Tibial artery (tissue), 4 donors: Measurements from ENCODE around the gene VWA3A.

Experiments used
- DNase-seq, 2 donors: peaks; one replicate each; pipeline ENCODE4 v3.0.0-alpha.2; 2019
- H3K27ac ChIP-seq, 2 donors: fragments of 200-600 bp; sonication (generic) in 1 of 2; 1 replicate in 1 of 2; 2 replicates in 1 of 2; pipeline ENCODE4 v1.5.1; 2018 to 2019; ENCODE audit warnings: mild to moderate bottlenecking in 1 of 2
- H3K27me3 ChIP-seq, 2 donors: fragments of 200-600 bp; sonication (generic) in 1 of 2; one replicate each; pipeline versions ENCODE4 v1.5.1 to v1.6.0; 2016 to 2019
- H3K36me3 ChIP-seq, 3 donors: fragments of 200-600 bp; sonication (generic) in 2 of 3; one replicate each; pipeline ENCODE4 v1.5.1; 2016 to 2019; ENCODE audit warnings: mild to moderate bottlenecking in 2 of 3
- H3K4me1 ChIP-seq, 4 donors: fragments of 200-600 bp; sonication (generic) in 2 of 4; 1 replicate in 3 of 4; 2 replicates in 1 of 4; pipeline ENCODE4 v1.5.1; 2016 to 2019
- H3K4me3 ChIP-seq, 2 donors: fragments of 200-600 bp; sonication (generic) in 1 of 2; 1 replicate in 1 of 2; 2 replicates in 1 of 2; pipeline ENCODE4 v1.5.1; 2018 to 2019; ENCODE audit warnings: mild to moderate bottlenecking in 2 of 2
- H3K9me3 ChIP-seq, 3 donors: fragments of 200-600 bp; sonication (generic) in 1 of 3; one replicate each; pipeline ENCODE4 v1.5.1; 2016 to 2019
- intact Hi-C: fragments of 100-400 bp; cut with DNase I; formaldehyde crosslinking; loops from one replicate; pipeline ENCODE4 v1.15.0; 2023; ENCODE audit warnings: low total_unique reads
- TF ChIP-seq, protein P1 (sequence below), 2 experiments: fragments of 200-600 bp in 1 of 2; fragments of 450-650 bp in 1 of 2; IDR thresholded peaks; one replicate each; pipeline ENCODE4 v1.5.1; 2017 to 2019; ENCODE audit warnings: antibody characterized with exemption in 2 of 2, mild to moderate bottlenecking in 1 of 2, moderate library complexity in 1 of 2

VWA3A gene

DNA sequence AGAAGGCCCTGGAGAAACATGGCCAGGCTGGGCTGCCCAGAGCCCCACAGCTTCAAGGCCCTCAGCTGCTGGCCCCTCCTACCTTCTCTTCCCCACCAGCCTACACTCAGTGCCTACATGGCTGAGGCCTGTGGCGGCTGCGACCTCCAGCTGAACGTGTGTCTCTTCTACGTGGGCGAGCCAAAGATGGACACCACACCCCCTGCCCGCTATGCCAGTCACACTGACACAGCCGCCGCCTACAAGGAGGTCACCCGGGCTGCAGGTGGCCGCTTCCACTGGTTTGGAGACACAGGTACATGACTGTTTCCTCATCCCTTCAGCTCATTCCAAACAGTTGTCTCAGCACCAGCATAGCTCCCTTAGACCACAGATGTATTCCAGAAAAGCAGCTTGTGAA lies 40.5 kb downstream of the VWA3A start:
- TF ChIP-seq, protein P1, sequence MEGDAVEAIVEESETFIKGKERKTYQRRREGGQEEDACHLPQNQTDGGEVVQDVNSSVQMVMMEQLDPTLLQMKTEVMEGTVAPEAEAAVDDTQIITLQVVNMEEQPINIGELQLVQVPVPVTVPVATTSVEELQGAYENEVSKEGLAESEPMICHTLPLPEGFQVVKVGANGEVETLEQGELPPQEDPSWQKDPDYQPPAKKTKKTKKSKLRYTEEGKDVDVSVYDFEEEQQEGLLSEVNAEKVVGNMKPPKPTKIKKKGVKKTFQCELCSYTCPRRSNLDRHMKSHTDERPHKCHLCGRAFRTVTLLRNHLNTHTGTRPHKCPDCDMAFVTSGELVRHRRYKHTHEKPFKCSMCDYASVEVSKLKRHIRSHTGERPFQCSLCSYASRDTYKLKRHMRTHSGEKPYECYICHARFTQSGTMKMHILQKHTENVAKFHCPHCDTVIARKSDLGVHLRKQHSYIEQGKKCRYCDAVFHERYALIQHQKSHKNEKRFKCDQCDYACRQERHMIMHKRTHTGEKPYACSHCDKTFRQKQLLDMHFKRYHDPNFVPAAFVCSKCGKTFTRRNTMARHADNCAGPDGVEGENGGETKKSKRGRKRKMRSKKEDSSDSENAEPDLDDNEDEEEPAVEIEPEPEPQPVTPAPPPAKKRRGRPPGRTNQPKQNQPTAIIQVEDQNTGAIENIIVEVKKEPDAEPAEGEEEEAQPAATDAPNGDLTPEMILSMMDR (IDR thresholded peaks at IDR 0.05) = no peak
- Histone ChIP-seq H3K27me3 (peaks cover 0 to 4% of the 10 kb centered on the region in 2 donors), H3K36me3 (no peaks in the 10 kb centered on the region), H3K27ac (no peak overlapping the region), H3K9me3 (no peaks in the 10 kb centered on the region), H3K4me1 (no peaks in the 10 kb centered on the region), H3K4me3 (no peak overlapping the region)
- no peak for DNase-seq
- intact Hi-C loops = no loop called here

- no peaks in the 10 kb centered on the region for H3K4me1 ChIP-seq
- intact Hi-C loops = no loop called here
- no peak overlapping the region for H3K27ac ChIP-seq
- peaks cover 0 to 17% of the 10 kb centered on the region in 2 donors for H3K27me3 ChIP-seq
- no peaks in the 10 kb centered on the region for H3K9me3 ChIP-seq
- H3K36me3 ChIP-seq = no peaks in the 10 kb centered on the region
- TF ChIP-seq, protein P1 (IDR thresholded peaks at IDR 0.05) = no peak
- H3K4me3 ChIP-seq = no peak overlapping the region
- no peak for DNase-seq
Measured at GRCh38 chr16:22138482-22138881, 46.1 kb downstream of the VWA3A start.

GRCh38 chr16:22139008-22139407 lies 46.7 kb downstream of the VWA3A start:
- no peak for DNase-seq
- H3K27ac ChIP-seq = no peak overlapping the region
- TF ChIP-seq, protein P1 (IDR thresholded peaks at IDR 0.05) = no peak
- H3K4me3 ChIP-seq = no peak overlapping the region
- intact Hi-C loops = no loop called here
- no peaks in the 10 kb centered on the region for H3K4me1 ChIP-seq
- peaks cover 0 to 17% of the 10 kb centered on the region in 2 donors for H3K27me3 ChIP-seq
- no peaks in the 10 kb centered on the region for H3K36me3 ChIP-seq
- no peaks in the 10 kb centered on the region for H3K9me3 ChIP-seq

DNA sequence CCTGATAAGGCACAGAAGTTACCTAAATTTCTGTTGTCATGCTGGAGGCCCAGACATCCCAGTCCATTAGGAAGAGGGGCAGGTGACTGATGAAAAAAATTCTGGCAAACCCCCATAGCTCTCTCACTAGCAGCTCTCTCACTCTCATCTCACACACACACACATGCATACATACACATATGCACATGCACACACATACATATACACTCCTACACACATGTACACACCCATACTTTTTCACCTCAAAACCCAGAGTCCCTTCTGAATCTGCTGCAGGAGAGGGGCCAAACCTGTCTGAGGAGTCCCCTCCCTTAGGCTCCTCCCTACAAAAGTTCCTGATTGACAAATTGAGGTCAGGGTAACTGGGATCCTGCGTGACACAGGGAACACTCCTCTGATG lies 47.4 kb downstream of the VWA3A start:
- Histone ChIP-seq H3K36me3 (no peaks in the 10 kb centered on the region), H3K4me3 (no peak overlapping the region), H3K9me3 (no peaks in the 10 kb centered on the region), H3K4me1 (no peaks in the 10 kb centered on the region), H3K27ac (no peak overlapping the region), H3K27me3 (peaks cover 0 to 17% of the 10 kb centered on the region in 2 donors)
- no peak for DNase-seq
- intact Hi-C loops = no loop called here
- TF ChIP-seq, protein P1 (IDR thresholded peaks at IDR 0.05) = no peak

DNA sequence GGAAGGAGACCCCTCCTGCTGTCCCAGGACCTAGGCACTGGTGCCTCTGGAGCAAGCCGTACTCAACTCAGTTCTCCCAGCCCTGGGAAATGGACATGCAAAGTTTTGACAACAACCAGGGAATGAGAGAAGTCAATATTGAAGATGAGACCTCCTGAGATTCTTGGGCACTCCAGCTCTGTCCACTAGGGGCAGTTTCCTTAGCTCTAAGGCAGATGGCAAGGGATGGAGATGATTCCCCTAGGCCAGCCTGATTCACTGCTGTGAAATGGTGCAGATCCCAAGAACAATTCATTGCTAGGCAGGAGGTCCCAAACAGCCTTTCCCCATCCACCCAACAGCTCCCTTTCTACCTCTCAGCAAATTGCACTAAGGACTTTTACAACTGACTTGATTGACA lies 49.4 kb downstream of the VWA3A start:
- intact Hi-C loops = no loop called here
- no peak for DNase-seq
- Histone ChIP-seq H3K4me3 (no peak overlapping the region), H3K4me1 (no peaks in the 10 kb centered on the region), H3K36me3 (no peaks in the 10 kb centered on the region), H3K27me3 (peaks cover 0 to 13% of the 10 kb centered on the region in 2 donors), H3K9me3 (no peaks in the 10 kb centered on the region), H3K27ac (no peak overlapping the region)
- TF ChIP-seq, protein P1 (IDR thresholded peaks at IDR 0.05) = no peak

DNA sequence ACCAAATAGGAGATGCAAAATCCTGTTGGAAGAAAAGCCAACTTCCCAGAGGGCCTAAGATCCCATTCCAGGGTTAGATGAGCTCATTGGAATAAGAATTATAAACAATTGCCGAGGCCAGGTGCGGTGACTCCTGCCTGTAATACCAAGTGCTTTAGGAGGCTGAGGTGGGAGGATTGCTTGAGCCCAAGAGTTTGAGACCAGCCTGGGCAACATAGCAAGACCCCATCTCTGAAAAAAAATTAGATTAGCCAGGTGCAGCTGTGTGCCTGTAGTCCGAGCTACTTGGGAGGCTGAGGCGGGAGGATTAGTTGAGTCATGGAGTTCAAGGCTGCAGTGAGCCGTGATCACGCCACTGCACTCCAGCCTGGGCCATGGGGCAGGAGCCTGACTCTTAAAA lies 52.2 kb downstream of the VWA3A start:
- no peaks in the 10 kb centered on the region for H3K4me1 ChIP-seq
- TF ChIP-seq, protein P1 (IDR thresholded peaks at IDR 0.05) = no peak
- intact Hi-C loops = no loop called here
- H3K36me3 ChIP-seq = no peaks in the 10 kb centered on the region
- no peak for DNase-seq
- H3K27ac ChIP-seq = no peak overlapping the region
- peaks cover 0 to 5% of the 10 kb centered on the region in 2 donors for H3K27me3 ChIP-seq
- H3K4me3 ChIP-seq = no peak overlapping the region
- no peaks in the 10 kb centered on the region for H3K9me3 ChIP-seq
